Activated B cell treated with CpG ODN at 0.5 μM for 24 hours (primary cell): ENCODE measurements around the gene TANGO6. TPM values are rescaled to one million over a fixed set of nuclear protein-coding genes. Genes with fewer than 3 reads are reported as not detected.
"Not testable (repeated sequence)": the region's sequence is repeated elsewhere in the genome, so short reads cannot be mapped to it uniquely, and the experiment has no call there.

Experiments
- ATAC-seq: fragments of 200-7000 bp; cut with Tn5 transposase; one replicate; pipeline ENCODE4 v1.10.0; 2021; ENCODE audit warnings: low read depth, mild to moderate bottlenecking, moderate library complexity
- CTCF ChIA-PET: fragments of 350-600 bp; sonication (Branson Sonifier 250); formaldehyde crosslinking; loops from one replicate; lab custom pipeline; 2021; ENCODE audit warnings: antibody characterized with exemption; lab: Charles Lee
- POLR2A ChIA-PET: fragments of 350-600 bp; sonication (Branson Sonifier 250); formaldehyde crosslinking; loops from one replicate; lab custom pipeline; 2021; ENCODE audit warnings: antibody characterized with exemption; lab: Charles Lee
- DNase-seq: peaks from one replicate; pipeline ENCODE4 v3.0.0; 2022
- H3K27ac Mint-ChIP-seq: one replicate; pipeline ENCODE4 v1.8.0; 2020; ENCODE audit warnings: mixed read lengths
- H3K27me3 Mint-ChIP-seq: one replicate; pipeline ENCODE4 v1.8.0; 2021; ENCODE audit warnings: mixed read lengths
- H3K36me3 Mint-ChIP-seq: one replicate; pipeline ENCODE4 v1.8.0; 2021; ENCODE audit warnings: low read depth, mixed read lengths
- H3K4me1 Mint-ChIP-seq: one replicate; pipeline ENCODE4 v1.8.0; 2021; ENCODE audit warnings: mixed read lengths
- H3K4me3 Mint-ChIP-seq: one replicate; pipeline ENCODE4 v1.8.0; 2020; ENCODE audit warnings: mild to moderate bottlenecking, mixed read lengths
- H3K9me3 Mint-ChIP-seq: one replicate; pipeline ENCODE4 v1.8.0; 2020; ENCODE audit warnings: mixed read lengths
- intact Hi-C: fragments of 100-400 bp; cut with micrococcal nuclease; formaldehyde crosslinking; loops from one replicate; pipeline ENCODE4 v1.15.1; 2024
- total RNA-seq: library from RNA; stranded (reverse); gene quantifications from 2 replicates; pipeline ENCODE4 v1.2.3, GENCODE V29; 2022
- TF ChIP-seq, protein P1 (sequence below): fragments of 200-600 bp; IDR thresholded peaks from one replicate; pipeline ENCODE4 v1.8.0; 2022; ENCODE audit warnings: antibody characterized with exemption, mild to moderate bottlenecking

The TANGO6 gene
- total RNA-seq, 1 donor from 2014 or later: 39.4 TPM

DNA sequence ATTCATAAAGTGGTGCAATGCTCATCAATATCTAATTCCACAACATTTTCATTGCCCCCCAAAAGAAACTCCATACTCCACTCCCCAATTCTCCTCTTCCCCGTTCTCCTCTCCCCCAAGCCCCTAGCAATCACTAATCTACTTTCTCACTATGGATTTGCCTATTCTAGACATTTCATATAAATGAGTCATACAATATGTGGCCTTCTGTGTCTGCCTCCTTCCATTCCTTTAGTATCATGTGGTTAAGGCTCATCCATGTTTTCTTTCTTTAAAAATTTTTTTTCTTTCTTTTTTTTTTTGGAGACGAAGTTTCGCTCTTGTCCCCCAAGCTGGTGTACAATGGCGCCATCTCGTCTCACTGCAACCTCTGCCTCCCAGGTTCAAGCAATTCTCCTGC is 205.8 kb downstream of the TANGO6 start:
- no peaks in the 10 kb centered on the region for H3K9me3 Mint-ChIP-seq
- CTCF ChIA-PET: no interaction called here

DNA sequence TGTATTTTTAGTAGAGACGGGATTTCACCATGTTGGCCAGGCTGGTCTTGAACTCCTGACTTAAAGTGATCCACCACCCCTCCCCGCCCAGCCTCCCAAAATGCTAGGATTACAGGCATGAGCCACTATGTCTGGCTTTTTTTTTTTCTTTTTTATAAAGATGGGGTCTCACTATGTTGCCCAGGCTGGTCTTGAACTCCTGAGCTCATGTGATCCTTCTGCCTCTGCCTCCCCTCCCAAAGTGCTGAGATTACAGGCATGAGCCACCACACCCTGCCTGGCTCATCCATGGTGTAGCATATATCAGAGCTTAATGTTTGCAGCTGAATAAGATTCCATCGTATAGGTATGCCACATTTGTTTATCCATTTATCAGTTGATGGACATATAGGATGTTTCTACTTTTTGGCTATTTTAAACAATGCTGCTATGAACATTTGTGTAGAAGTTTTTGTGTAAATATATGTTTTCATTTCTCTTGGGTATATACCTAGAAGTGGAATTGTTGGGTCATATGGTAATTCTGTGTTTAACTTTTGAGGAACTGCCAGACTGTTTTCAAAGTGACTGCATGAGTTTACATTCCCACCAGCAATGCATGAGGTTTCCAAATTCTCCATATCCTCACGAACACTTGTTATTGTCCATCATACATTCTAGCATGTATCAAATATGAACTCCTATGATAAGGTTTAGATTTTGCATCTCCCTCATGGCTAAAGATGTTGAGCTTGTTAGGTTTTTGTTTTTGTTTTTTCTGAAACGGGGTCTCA is 206.5 kb downstream of the TANGO6 start:
- no peak for DNase-seq
- no peak for ATAC-seq
- Mint-ChIP-seq H3K27me3 (no peaks in the 10 kb centered on the region), H3K27ac (no peak overlapping the region), H3K4me3 (no peak overlapping the region), H3K4me1 (no peaks in the 10 kb centered on the region), H3K36me3 (peaks cover 17% of the 10 kb centered on the region), H3K9me3 (no peaks in the 10 kb centered on the region)
- TF ChIP-seq, protein P1, sequence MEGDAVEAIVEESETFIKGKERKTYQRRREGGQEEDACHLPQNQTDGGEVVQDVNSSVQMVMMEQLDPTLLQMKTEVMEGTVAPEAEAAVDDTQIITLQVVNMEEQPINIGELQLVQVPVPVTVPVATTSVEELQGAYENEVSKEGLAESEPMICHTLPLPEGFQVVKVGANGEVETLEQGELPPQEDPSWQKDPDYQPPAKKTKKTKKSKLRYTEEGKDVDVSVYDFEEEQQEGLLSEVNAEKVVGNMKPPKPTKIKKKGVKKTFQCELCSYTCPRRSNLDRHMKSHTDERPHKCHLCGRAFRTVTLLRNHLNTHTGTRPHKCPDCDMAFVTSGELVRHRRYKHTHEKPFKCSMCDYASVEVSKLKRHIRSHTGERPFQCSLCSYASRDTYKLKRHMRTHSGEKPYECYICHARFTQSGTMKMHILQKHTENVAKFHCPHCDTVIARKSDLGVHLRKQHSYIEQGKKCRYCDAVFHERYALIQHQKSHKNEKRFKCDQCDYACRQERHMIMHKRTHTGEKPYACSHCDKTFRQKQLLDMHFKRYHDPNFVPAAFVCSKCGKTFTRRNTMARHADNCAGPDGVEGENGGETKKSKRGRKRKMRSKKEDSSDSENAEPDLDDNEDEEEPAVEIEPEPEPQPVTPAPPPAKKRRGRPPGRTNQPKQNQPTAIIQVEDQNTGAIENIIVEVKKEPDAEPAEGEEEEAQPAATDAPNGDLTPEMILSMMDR: no peak
- CTCF ChIA-PET: no interaction called here
- POLR2A ChIA-PET: no interaction called here
- intact Hi-C loops: no loop called here

More for the DNA sequence above, 205.8 kb downstream of the TANGO6 start:
- TF ChIP-seq, protein P1: no peak
- intact Hi-C loops: no loop called here
- H3K4me3 Mint-ChIP-seq: no peak overlapping the region
- no peak overlapping the region for H3K27ac Mint-ChIP-seq
- DNase-seq (no peak), ATAC-seq (no peak)
- POLR2A ChIA-PET: no interaction called here
- H3K27me3 Mint-ChIP-seq: no peaks in the 10 kb centered on the region
- H3K4me1 Mint-ChIP-seq: no peaks in the 10 kb centered on the region
- peaks cover 19% of the 10 kb centered on the region for H3K36me3 Mint-ChIP-seq

DNA sequence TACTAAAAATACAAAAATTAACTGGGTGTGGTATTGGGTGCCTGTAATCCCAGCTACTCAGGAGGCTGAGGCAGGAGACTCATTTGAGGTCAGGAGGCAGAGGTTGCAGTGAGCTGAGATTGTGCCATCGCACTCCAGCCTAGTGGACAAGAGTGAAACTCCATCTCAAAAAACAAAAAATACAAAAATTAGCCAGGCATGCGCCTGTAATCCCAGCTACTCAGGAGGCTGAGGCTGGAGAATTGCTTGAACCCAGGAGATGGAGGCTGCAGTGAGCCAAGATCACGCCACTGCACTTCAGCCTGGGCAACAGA is 208.1 kb downstream of the TANGO6 start:
- DNase-seq, CTCF ChIA-PET, H3K27me3 Mint-ChIP-seq, H3K9me3 Mint-ChIP-seq, intact Hi-C loops, ATAC-seq, POLR2A ChIA-PET, H3K4me3 Mint-ChIP-seq, H3K4me1 Mint-ChIP-seq, H3K27ac Mint-ChIP-seq: not testable (repeated sequence)
- peaks cover 16% of the 10 kb centered on the region for H3K36me3 Mint-ChIP-seq

DNA sequence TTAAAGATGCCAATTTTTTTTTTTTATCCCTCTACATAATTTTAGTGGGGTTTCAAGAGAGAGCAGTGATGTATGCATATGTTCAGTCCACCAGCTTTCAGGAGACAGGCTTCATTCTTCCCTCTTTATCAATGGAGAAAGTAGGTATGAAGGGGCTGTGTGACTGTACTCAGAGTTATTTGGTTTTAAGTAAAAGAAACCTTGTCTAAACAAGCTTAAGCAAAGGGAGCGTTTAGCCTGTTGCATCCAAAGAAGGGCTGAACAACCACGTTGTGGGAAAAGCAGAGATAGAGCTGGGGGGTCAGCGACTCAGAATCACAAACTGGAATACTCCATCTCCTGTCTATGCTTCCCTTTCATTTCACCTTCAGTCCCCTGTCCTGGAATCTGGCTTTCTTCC is 211.7 kb downstream of the TANGO6 start:
- intact Hi-C loops: no loop called here
- Mint-ChIP-seq H3K9me3 (no peaks in the 10 kb centered on the region), H3K27ac (no peak overlapping the region), H3K4me3 (no peak overlapping the region), H3K27me3 (no peaks in the 10 kb centered on the region), H3K36me3 (peaks cover 20% of the 10 kb centered on the region), H3K4me1 (no peaks in the 10 kb centered on the region)
- TF ChIP-seq, protein P1: no peak
- DNase-seq (no peak), ATAC-seq (no peak)
- ChIA-PET POLR2A (no interaction called here), CTCF (no interaction called here)

DNA sequence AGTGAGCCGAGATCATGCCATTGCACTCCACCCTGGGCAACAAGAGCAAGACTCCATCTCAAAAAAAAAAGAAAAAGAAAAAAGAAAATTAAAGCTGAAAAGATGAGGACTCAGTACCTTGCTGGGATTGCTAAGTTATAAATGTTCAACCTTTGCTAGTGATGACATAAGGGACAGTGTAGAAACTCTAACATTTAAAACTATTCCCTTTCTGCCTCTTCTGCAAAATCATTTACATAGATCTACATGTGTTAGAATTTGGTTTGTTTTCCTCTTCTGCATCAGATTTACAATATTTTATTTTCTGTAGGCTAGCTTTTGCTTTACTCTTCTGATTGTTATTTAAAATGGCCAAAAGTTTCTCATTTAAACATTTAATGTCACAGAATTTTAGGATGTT is 212.6 kb downstream of the TANGO6 start:
- ChIA-PET CTCF (interaction anchor here (0.8 kb wide), 1 partner anchor 232 kb away, joined by 3 read pairs; no protein-coding TSS in a partner anchor), POLR2A (interaction anchor here (0.7 kb wide), 1 partner anchor 29 kb away, joined by 3 read pairs; no protein-coding TSS in a partner anchor)
- peaks cover 20% of the 10 kb centered on the region for H3K36me3 Mint-ChIP-seq
- no peak overlapping the region for H3K27ac Mint-ChIP-seq
- no peaks in the 10 kb centered on the region for H3K27me3 Mint-ChIP-seq
- DNase-seq (no peak), ATAC-seq (no peak)
- TF ChIP-seq, protein P1: no peak
- H3K9me3 Mint-ChIP-seq: no peaks in the 10 kb centered on the region
- intact Hi-C loops: no loop called here
- H3K4me1 Mint-ChIP-seq: no peaks in the 10 kb centered on the region
- no peak overlapping the region for H3K4me3 Mint-ChIP-seq
